Measurements from ENCODE around the gene SMYD3. TPM values are rescaled to one million over a fixed set of nuclear protein-coding genes. Genes with fewer than 3 reads are reported as not detected.
A peak's percentile ranks its signal among the peaks of the same experiment; 100 is the strongest.

The SMYD3 gene
- total and polyA plus RNA-seq, 9 of the 15 experiments (the other 6 are each of a cell fraction or from before 2014, with no cell fraction given) = 128 to 440 (median 197) TPM

GRCh38 chr1:246338098-246338497 is 169.0 kb downstream of the SMYD3 start (continued):
- TF ChIP-seq PTRF (tag; IDR thresholded peaks at IDR 0.05) = no peak
- TF ChIP-seq MTA1 (IDR thresholded peaks at IDR 0.05; ENCODE audit: borderline replicate concordance) = no peak
- TF ChIP-seq MAZ (CRISPR knock-in tag; conservative IDR thresholded peaks at IDR 0.05 in 1 of 2, IDR thresholded peaks at IDR 0.05 in 1 of 2) = no peak
- peak; percentile 75 for TF ChIP-seq TEAD4 (IDR thresholded peaks at IDR 0.05; ENCODE audit: low read length)
- no peak for TF ChIP-seq TEAD4 (CRISPR knock-in tag; IDR thresholded peaks at IDR 0.05; ENCODE audit: borderline replicate concordance)
- no peak for TF ChIP-seq NELFE (IDR thresholded peaks at IDR 0.05; ENCODE audit: insufficient read depth, insufficient read length)
- TF ChIP-seq TAF1 (IDR thresholded peaks at IDR 0.05; ENCODE audit: control insufficient read depth, extremely low read depth, insufficient read depth, low read length, severe bottlenecking) = no peak
- no peak for TF ChIP-seq ZNF395 (CRISPR knock-in tag; IDR thresholded peaks at IDR 0.05)
- no peak for TF ChIP-seq CLOCK (CRISPR knock-in tag; IDR thresholded peaks at IDR 0.05; ENCODE audit: borderline replicate concordance)
- peak; percentile 61; the same call in 1 of the 2 replicates for TF ChIP-seq TAL1 (IDR thresholded peaks at IDR 0.05)
- no peak for TF ChIP-seq SLC30A9 (CRISPR knock-in tag; IDR thresholded peaks at IDR 0.05)
- no peak for TF ChIP-seq PHF8 (IDR thresholded peaks at IDR 0.05; ENCODE audit: borderline replicate concordance, low read length)
- no peak for TF ChIP-seq MYNN (IDR thresholded peaks at IDR 0.05)
- TF ChIP-seq MYNN (CRISPR knock-in tag; IDR thresholded peaks at IDR 0.05) = no peak
- TF ChIP-seq DEAF1 (CRISPR knock-in tag; IDR thresholded peaks at IDR 0.05) = no peak
- no peak for TF ChIP-seq ZNF24 (IDR thresholded peaks at IDR 0.05)
- TF ChIP-seq ZNF134 (CRISPR knock-in tag; conservative IDR thresholded peaks at IDR 0.05) = no peak
- 0 out of 2 replicates have a peak, but pooled peaks have one; percentile 17 for TF ChIP-seq FOSL1 (tag; conservative IDR thresholded peaks at IDR 0.05)
- TF ChIP-seq MYBL2 (IDR thresholded peaks at IDR 0.05; ENCODE audit: low read depth) = no peak
- TF ChIP-seq MYBL2 (CRISPR knock-in tag; IDR thresholded peaks at IDR 0.05; ENCODE audit: borderline replicate concordance) = no peak
- TF ChIP-seq GTF2F1 (IDR thresholded peaks at IDR 0.05; ENCODE audit: low read depth, low read length) = no peak
- TF ChIP-seq ZNF23 (CRISPR knock-in tag; IDR thresholded peaks at IDR 0.05) = no peak
- no peak for TF ChIP-seq JUND (IDR thresholded peaks at IDR 0.05; ENCODE audit: borderline replicate concordance, low read depth, low read length)
- TF ChIP-seq JUND (tag; IDR thresholded peaks at IDR 0.05; ENCODE audit: borderline replicate concordance, low read depth, low read length) = no peak
- TF ChIP-seq SRSF7 (optimal IDR thresholded peaks at IDR 0.05; ENCODE audit: low read depth, low read length) = no peak
- no peak for TF ChIP-seq ZNF699 (CRISPR knock-in tag; IDR thresholded peaks at IDR 0.05; ENCODE audit: insufficient replicate concordance)
- TF ChIP-seq TCF3 (CRISPR knock-in tag; IDR thresholded peaks at IDR 0.05) = peak; percentile 70

Data from K562 (cell line).